IMR-90 (cell line): Measurements from ENCODE around the gene NFAT5. TPM values are rescaled to one million over a fixed set of nuclear protein-coding genes. Genes with fewer than 3 reads are reported as not detected.
A peak's percentile ranks its signal among the peaks of the same experiment; 100 is the strongest.

Experiments used
- ATAC-seq: fragments of 200-7000 bp; cut with Tn5 transposase; 2 replicates; pipeline ENCODE4 v1.9.1; 2020; ENCODE audit warnings: low read depth, mild to moderate bottlenecking, moderate library complexity
- BruUV-seq: library from RNA; stranded (reverse); fragments of 400-500 nt; replicated peaks from 2 replicates; lab custom pipeline; 2021; lab: Mats Ljungman, UMichigan
- CTCF ChIA-PET: fragments of 300-600 bp; formaldehyde crosslinking; extraction: SDS; loops from one replicate; lab custom pipeline; 2021; ENCODE audit warnings: antibody characterized with exemption; lab: Yijun Ruan, JAX
- POLR2A ChIA-PET: fragments of 300-600 bp; sonication (Branson Sonifier 250); formaldehyde crosslinking; loops from one replicate; lab custom pipeline; 2022; ENCODE audit warnings: antibody characterized with exemption; ENCODE audit not compliant: unreplicated experiment; lab: Charles Lee
- DNase-seq: peaks from one replicate; pipeline ENCODE4 v3.0.0; 2013
- H2AFZ ChIP-seq: replicated peaks from 2 replicates; pipeline ENCODE3; 2013; ENCODE audit warnings: low read length, mild to moderate bottlenecking; ENCODE audit not compliant: poor library complexity
- H2AK5ac ChIP-seq: 2 replicates; pipeline ENCODE4 v1.6.1; 2013; ENCODE audit warnings: low read depth, low read length, inconsistent platforms
- H2AK9ac ChIP-seq: replicated peaks from 2 replicates; pipeline ENCODE3; 2013; ENCODE audit warnings: mild to moderate bottlenecking, low read depth, low read length, moderate library complexity; ENCODE audit not compliant: poor library complexity
- H2BK120ac ChIP-seq: 2 replicates; pipeline ENCODE4 v1.6.1; 2013; ENCODE audit warnings: low read depth, low read length, inconsistent platforms
- H2BK15ac ChIP-seq: 3 replicates; pipeline ENCODE4 v1.6.1; 2013; ENCODE audit warnings: low read depth, low read length, inconsistent platforms
- H2BK20ac ChIP-seq: 2 replicates; pipeline ENCODE4 v1.6.1; 2013; ENCODE audit warnings: low read depth, mild to moderate bottlenecking, inconsistent platforms, low read length, moderate library complexity
- H2BK5ac ChIP-seq: 2 replicates; pipeline ENCODE4 v1.6.1; 2013; ENCODE audit warnings: mild to moderate bottlenecking, low read depth, low read length, inconsistent platforms; ENCODE audit not compliant: poor library complexity, severe bottlenecking
- H3K14ac ChIP-seq: replicated peaks from 2 replicates; pipeline ENCODE4 v1.6.1; 2013; ENCODE audit warnings: low read depth, low read length, inconsistent platforms
- H3K18ac ChIP-seq: 2 replicates; pipeline ENCODE4 v1.6.1; 2013; ENCODE audit warnings: low read depth, low read length, control low read depth
- H3K23ac ChIP-seq: 2 replicates; pipeline ENCODE4 v1.6.1; 2013; ENCODE audit warnings: low read depth, low read length, inconsistent platforms
- H3K27ac ChIP-seq: 2 replicates; pipeline ENCODE4 v1.5.1; 2013; ENCODE audit warnings: mild to moderate bottlenecking, control low read depth, low read length; ENCODE audit not compliant: insufficient read depth
- H3K27me3 ChIP-seq: 2 replicates; pipeline ENCODE4 v1.6.1; 2013; ENCODE audit warnings: low read length; ENCODE audit not compliant: control insufficient read depth, insufficient read depth
- H3K36me3 ChIP-seq: 2 replicates; pipeline ENCODE4 v1.6.1; 2013; ENCODE audit warnings: low read length, mixed read lengths; ENCODE audit not compliant: control insufficient read depth, insufficient read depth
- H3K4ac ChIP-seq: 2 replicates; pipeline ENCODE4 v1.6.1; 2013; ENCODE audit warnings: low read depth, low read length, inconsistent platforms
- H3K4me1 ChIP-seq: 2 replicates; pipeline ENCODE4 v1.6.1; 2013; ENCODE audit warnings: low read length, mixed read lengths; ENCODE audit not compliant: control insufficient read depth, insufficient read depth
- H3K4me2 ChIP-seq: 2 replicates; pipeline ENCODE4 v1.6.1; 2013; ENCODE audit warnings: low read depth, mild to moderate bottlenecking, control low read depth, low read length, moderate library complexity
- H3K4me3 ChIP-seq: 2 replicates; pipeline ENCODE4 v1.5.1; 2013; ENCODE audit warnings: low read depth, mild to moderate bottlenecking, control low read depth, low read length, moderate library complexity; ENCODE audit not compliant: insufficient read depth
- H3K56ac ChIP-seq: 2 replicates; pipeline ENCODE4 v1.6.1; 2013; ENCODE audit warnings: low read length, inconsistent platforms; ENCODE audit not compliant: insufficient read depth; ENCODE audit errors: extremely low read depth
- H3K79me1 ChIP-seq, 2 experiments: 2 replicates each; pipeline ENCODE4 v1.6.1; 2013; ENCODE audit warnings: low read length in 2 of 2, inconsistent platforms in 1 of 2, low read depth in 1 of 2
- H3K9ac ChIP-seq: 2 replicates; pipeline ENCODE4 v1.6.1; 2013; ENCODE audit warnings: low read depth, low read length, control low read depth
- H3K9me1 ChIP-seq: 2 replicates; pipeline ENCODE4 v1.6.1; 2013; ENCODE audit warnings: low read length, inconsistent platforms; ENCODE audit not compliant: insufficient read depth
- H3K9me3 ChIP-seq: 2 replicates; pipeline ENCODE4 v1.6.1; 2013; ENCODE audit warnings: low read length; ENCODE audit not compliant: control insufficient read depth, insufficient read depth
- H4K20me1 ChIP-seq: 2 replicates; pipeline ENCODE4 v1.6.1; 2013; ENCODE audit warnings: low read length, inconsistent platforms; ENCODE audit not compliant: insufficient read depth
- H4K5ac ChIP-seq: 2 replicates; pipeline ENCODE4 v1.6.1; 2013; ENCODE audit warnings: mild to moderate bottlenecking, low read depth, low read length, control low read depth
- H4K8ac ChIP-seq, 2 experiments: 2 replicates each; pipeline ENCODE4 v1.6.1; 2013; ENCODE audit warnings: low read depth in 2 of 2, low read length in 2 of 2, control low read depth in 1 of 2, inconsistent platforms in 1 of 2
- H4K91ac ChIP-seq: 2 replicates; pipeline ENCODE4 v1.6.1; 2013; ENCODE audit warnings: low read depth, low read length, inconsistent platforms; ENCODE audit not compliant: insufficient read depth
- BHLHE40 ChIP-seq: fragments of 150-350 bp; IDR thresholded peaks from 2 replicates; pipeline ENCODE4 v1.6.1; 2016; ENCODE audit warnings: mild to moderate bottlenecking, low read depth, low read length
- CEBPB ChIP-seq: IDR thresholded peaks from 2 replicates; pipeline ENCODE4 v1.6.1; 2012; ENCODE audit warnings: low read depth, low read length, improper control_type of control experiment
- CHD1 ChIP-seq: IDR thresholded peaks from 2 replicates; pipeline ENCODE4 v1.6.1; 2012; ENCODE audit warnings: low read depth, low read length, improper control_type of control experiment
- FOS ChIP-seq: fragments of 150-350 bp; IDR thresholded peaks from 2 replicates; pipeline ENCODE4 v1.6.1; 2016; ENCODE audit warnings: low read depth, low read length
- MAFK ChIP-seq: IDR thresholded peaks from 2 replicates; pipeline ENCODE4 v1.6.1; 2012; ENCODE audit warnings: low read depth, low read length, improper control_type of control experiment
- MAZ ChIP-seq: IDR thresholded peaks from 2 replicates; pipeline ENCODE4 v1.6.1; 2012; ENCODE audit warnings: low read depth, mild to moderate bottlenecking, low read length, improper control_type of control experiment, moderate library complexity, borderline replicate concordance
- MXI1 ChIP-seq: IDR thresholded peaks from 2 replicates; pipeline ENCODE4 v1.6.1; 2012; ENCODE audit warnings: low read depth, mild to moderate bottlenecking, low read length, moderate library complexity, borderline replicate concordance
- NFE2L2 ChIP-seq: fragments of 150-350 bp; IDR thresholded peaks from 2 replicates; pipeline ENCODE4 v1.6.1; 2016; ENCODE audit warnings: low read depth, mild to moderate bottlenecking, low read length
- POLR2A ChIP-seq: IDR thresholded peaks from 2 replicates; pipeline ENCODE4 v1.6.1; 2012; ENCODE audit warnings: mild to moderate bottlenecking, low read depth, low read length
- RAD21 ChIP-seq: IDR thresholded peaks from 2 replicates; pipeline ENCODE4 v1.6.1; 2012; ENCODE audit warnings: low read length, improper control_type of control experiment
- RCOR1 ChIP-seq: IDR thresholded peaks from 2 replicates; pipeline ENCODE4 v1.6.1; 2012; ENCODE audit warnings: mild to moderate bottlenecking, low read length, improper control_type of control experiment; ENCODE audit not compliant: insufficient replicate concordance
- RFX5 ChIP-seq: IDR thresholded peaks from 2 replicates; pipeline ENCODE4 v1.8.0; 2012; ENCODE audit warnings: low read depth, mild to moderate bottlenecking, low read length, moderate library complexity
- SMC3 ChIP-seq: fragments of 150-350 bp; IDR thresholded peaks from 2 replicates; pipeline ENCODE4 v1.6.1; 2016; ENCODE audit warnings: low read depth, mild to moderate bottlenecking, antibody characterized with exemption, low read length, moderate library complexity
- USF2 ChIP-seq: fragments of 150-350 bp; IDR thresholded peaks from 2 replicates; pipeline ENCODE4 v1.6.1; 2017; ENCODE audit warnings: mild to moderate bottlenecking, antibody characterized with exemption, low read length, low read depth
- WGBS, 2 experiments: methylation state at CpG; one replicate each; pipeline versions ENCODE4 v1.1.5 to v1.1.7; 2013; ENCODE audit warnings: missing lambda C conversion rate in 2 of 2; ENCODE audit not compliant: insufficient read length in 1 of 2; ENCODE audit errors: extremely low coverage in 2 of 2; 5-methylcytosine and 5-hydroxymethylcytosine counted together
- dilution Hi-C: fragments of 300-500 bp; cut with HindIII; formaldehyde crosslinking; loops from one replicate; pipeline ENCODE4 v1.14.3; 2018; ENCODE audit warnings: low sequenced_read_pairs; ENCODE audit not compliant: unreplicated experiment
- in situ Hi-C: fragments of 300-500 bp; cut with MboI; formaldehyde crosslinking; loops from 3 replicates; pipeline ENCODE4 v1.14.3; 2019; ENCODE audit warnings: low sequenced_read_pairs, inconsistent platforms, mixed read lengths
- intact Hi-C: fragments of 100-400 bp; cut with micrococcal nuclease; formaldehyde crosslinking; loops from 2 replicates; pipeline ENCODE4 v1.10.0; 2022
- polyA plus RNA-seq, 3 experiments: library from polyadenylated mRNA; depleted of rRNA; stranded (reverse); fragments of >200 nt; gene quantifications; 2 replicates each; pipeline ENCODE4 v1.2.3, GENCODE V29; 2012; ENCODE audit warnings: low replicate concordance in 1 of 3
- total RNA-seq: library from RNA; depleted of rRNA; stranded (reverse); fragments of >200 nt; gene quantifications from 2 replicates; pipeline ENCODE4 v1.2.3, GENCODE V29; 2012
- TF ChIP-seq, protein P1 (sequence below): conservative IDR thresholded peaks from 2 replicates; pipeline ENCODE4 v1.5.1; 2012; ENCODE audit warnings: mild to moderate bottlenecking, low read depth, low read length, improper control_type of control experiment
- TF ChIP-seq, protein P2 (sequence below): fragments of 150-350 bp; IDR thresholded peaks from 2 replicates; pipeline ENCODE4 v1.6.1; 2016; ENCODE audit warnings: low read depth, mild to moderate bottlenecking, low read length, moderate library complexity, borderline replicate concordance

Gene NFAT5
- total and polyA plus RNA-seq, 2 of the 4 experiments (the other 2 are of a cell fraction): 10.9 to 20.1 TPM

GRCh38 chr16:69599731-69600130 lies 34.0 kb downstream of the NFAT5 start:
- H4K5ac ChIP-seq: no peak overlapping the region
- H3K9me1 ChIP-seq: peaks cover 7% of the 10 kb centered on the region
- H3K18ac ChIP-seq: no peak overlapping the region
- no peak for DNase-seq
- TF ChIP-seq BHLHE40: no peak
- TF ChIP-seq, protein P1, sequence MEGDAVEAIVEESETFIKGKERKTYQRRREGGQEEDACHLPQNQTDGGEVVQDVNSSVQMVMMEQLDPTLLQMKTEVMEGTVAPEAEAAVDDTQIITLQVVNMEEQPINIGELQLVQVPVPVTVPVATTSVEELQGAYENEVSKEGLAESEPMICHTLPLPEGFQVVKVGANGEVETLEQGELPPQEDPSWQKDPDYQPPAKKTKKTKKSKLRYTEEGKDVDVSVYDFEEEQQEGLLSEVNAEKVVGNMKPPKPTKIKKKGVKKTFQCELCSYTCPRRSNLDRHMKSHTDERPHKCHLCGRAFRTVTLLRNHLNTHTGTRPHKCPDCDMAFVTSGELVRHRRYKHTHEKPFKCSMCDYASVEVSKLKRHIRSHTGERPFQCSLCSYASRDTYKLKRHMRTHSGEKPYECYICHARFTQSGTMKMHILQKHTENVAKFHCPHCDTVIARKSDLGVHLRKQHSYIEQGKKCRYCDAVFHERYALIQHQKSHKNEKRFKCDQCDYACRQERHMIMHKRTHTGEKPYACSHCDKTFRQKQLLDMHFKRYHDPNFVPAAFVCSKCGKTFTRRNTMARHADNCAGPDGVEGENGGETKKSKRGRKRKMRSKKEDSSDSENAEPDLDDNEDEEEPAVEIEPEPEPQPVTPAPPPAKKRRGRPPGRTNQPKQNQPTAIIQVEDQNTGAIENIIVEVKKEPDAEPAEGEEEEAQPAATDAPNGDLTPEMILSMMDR: no peak
- no peak for TF ChIP-seq RFX5
- TF ChIP-seq MAZ: no peak
- no peak for TF ChIP-seq MXI1
- TF ChIP-seq SMC3: no peak
- no peak for TF ChIP-seq POLR2A
- TF ChIP-seq, protein P2, sequence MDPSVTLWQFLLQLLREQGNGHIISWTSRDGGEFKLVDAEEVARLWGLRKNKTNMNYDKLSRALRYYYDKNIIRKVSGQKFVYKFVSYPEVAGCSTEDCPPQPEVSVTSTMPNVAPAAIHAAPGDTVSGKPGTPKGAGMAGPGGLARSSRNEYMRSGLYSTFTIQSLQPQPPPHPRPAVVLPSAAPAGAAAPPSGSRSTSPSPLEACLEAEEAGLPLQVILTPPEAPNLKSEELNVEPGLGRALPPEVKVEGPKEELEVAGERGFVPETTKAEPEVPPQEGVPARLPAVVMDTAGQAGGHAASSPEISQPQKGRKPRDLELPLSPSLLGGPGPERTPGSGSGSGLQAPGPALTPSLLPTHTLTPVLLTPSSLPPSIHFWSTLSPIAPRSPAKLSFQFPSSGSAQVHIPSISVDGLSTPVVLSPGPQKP: no peak
- TF ChIP-seq MAFK: no peak
- TF ChIP-seq NFE2L2: no peak
- TF ChIP-seq CHD1: no peak
- no peak for TF ChIP-seq FOS
- TF ChIP-seq CEBPB: no peak
- TF ChIP-seq USF2: no peak
- no peak for TF ChIP-seq RCOR1
- TF ChIP-seq RAD21: no peak
- no peak overlapping the region for H3K4me2 ChIP-seq
- H3K79me1 ChIP-seq: peaks cover 24 to 72% of the 10 kb centered on the region in 2 experiments
- H3K14ac ChIP-seq: 0 out of 2 replicates have a peak overlapping the region, but pooled peaks have one; percentile 34
- in situ Hi-C loops: no loop called here
- H3K9me3 ChIP-seq: no peaks in the 10 kb centered on the region
- intact Hi-C loops: no loop called here
- no peak overlapping the region for H3K9ac ChIP-seq
- no peak overlapping the region for H4K8ac ChIP-seq
- no peaks in the 10 kb centered on the region for H3K36me3 ChIP-seq
- no peak overlapping the region for H2BK15ac ChIP-seq
- dilution Hi-C loops: no loop called here
- H3K27ac ChIP-seq: no peak overlapping the region
- ATAC-seq: no peak
- no peak overlapping the region for H2AK9ac ChIP-seq
- POLR2A ChIA-PET: no interaction called here
- 88% methylated on average over 1 of the region's 1 CpG; no CpG with 5 or more reads in 1 of the 2 experiments for WGBS, 2 experiments
- peaks cover 76% of the 10 kb centered on the region for H4K20me1 ChIP-seq
- H2BK5ac ChIP-seq: no peak overlapping the region
- H2BK20ac ChIP-seq: no peak overlapping the region
- H3K4ac ChIP-seq: no peak overlapping the region
- H2BK120ac ChIP-seq: no peak overlapping the region
- no peak overlapping the region; the same call in 1 of the 2 replicates for H3K23ac ChIP-seq
- H2AFZ ChIP-seq: no peak overlapping the region
- CTCF ChIA-PET: no interaction called here
- no peak overlapping the region for H3K56ac ChIP-seq
- no peak overlapping the region for H4K91ac ChIP-seq
- H2AK5ac ChIP-seq: no peak overlapping the region
- no peak overlapping the region for H3K4me3 ChIP-seq
- no peaks in the 10 kb centered on the region for H3K27me3 ChIP-seq
- BruUV-seq: no TSS peak
- H3K4me1 ChIP-seq: peaks cover 3% of the 10 kb centered on the region; the same call in 1 of the 2 replicates
